Keratinocyte (primary cell): Measurements from ENCODE around the gene MAGI2. TPM values are rescaled to one million over a fixed set of nuclear protein-coding genes. Genes with fewer than 3 reads are reported as not detected.

Source experiments
- DNase-seq: peaks from one replicate; pipeline ENCODE4 v3.0.0-alpha.2; 2011; ENCODE audit warnings: low read depth, missing footprints, low spot score
- FAIRE-seq: peaks from 2 replicates; lab custom pipeline; 2011; peaks lifted over from hg19 to GRCh38; lab: Jason Lieb, UNC
- H2AFZ ChIP-seq: 2 replicates; pipeline ENCODE4 v1.6.0; 2012; ENCODE audit warnings: low read length, control low read depth, inconsistent platforms; ENCODE audit not compliant: control insufficient read depth
- H3K27ac ChIP-seq: 2 replicates; pipeline ENCODE4 v1.5.1; 2011; ENCODE audit warnings: low read length; ENCODE audit not compliant: control insufficient read depth, insufficient read depth
- H3K27me3 ChIP-seq: 3 replicates; pipeline ENCODE4 v1.6.0; 2011; ENCODE audit warnings: low read length; ENCODE audit not compliant: control insufficient read depth, insufficient read depth; ENCODE audit errors: extremely low read depth
- H3K36me3 ChIP-seq, 2 experiments: 2 replicates in 1 of 2; 3 replicates in 1 of 2; pipeline ENCODE4 v1.5.1; 2011; ENCODE audit warnings: low read length in 2 of 2, mild to moderate bottlenecking in 1 of 2; ENCODE audit not compliant: control insufficient read depth in 2 of 2, insufficient read depth in 2 of 2; ENCODE audit errors: extremely low read depth in 1 of 2
- H3K4me1 ChIP-seq: 3 replicates; pipeline ENCODE4 v1.5.1; 2011; ENCODE audit warnings: low read length; ENCODE audit not compliant: control insufficient read depth, insufficient read depth; ENCODE audit errors: extremely low read depth
- H3K4me2 ChIP-seq: 3 replicates; pipeline ENCODE4 v1.6.0; 2011; ENCODE audit warnings: low read depth, low read length; ENCODE audit not compliant: control insufficient read depth, insufficient read depth; ENCODE audit errors: extremely low read depth
- H3K4me3 ChIP-seq, 3 experiments: fragments of 200-600 bp in 1 of 3; sonication (generic) in 1 of 3; 2 replicates in 2 of 3; 3 replicates in 1 of 3; pipeline ENCODE4 v1.5.1; 2011 to 2016; ENCODE audit warnings: low read length in 3 of 3, mild to moderate bottlenecking in 3 of 3, control low read depth in 2 of 3, inconsistent platforms in 1 of 3, low read depth in 1 of 3, mixed read lengths in 1 of 3, mixed run types in 1 of 3, moderate library complexity in 1 of 3; ENCODE audit not compliant: control insufficient read depth in 2 of 3, insufficient read depth in 2 of 3; ENCODE audit errors: extremely low read depth in 1 of 3
- H3K79me2 ChIP-seq: 2 replicates; pipeline ENCODE4 v1.6.0; 2012; ENCODE audit warnings: low read length; ENCODE audit not compliant: control insufficient read depth, insufficient read depth
- H3K9ac ChIP-seq: 3 replicates; pipeline ENCODE4 v1.6.0; 2011; ENCODE audit warnings: low read length; ENCODE audit not compliant: control insufficient read depth, insufficient read depth; ENCODE audit errors: extremely low read depth
- H3K9me1 ChIP-seq: 3 replicates; pipeline ENCODE4 v1.6.0; 2011; ENCODE audit warnings: low read length; ENCODE audit not compliant: control insufficient read depth, insufficient read depth; ENCODE audit errors: extremely low read depth
- H3K9me3 ChIP-seq: 2 replicates; pipeline ENCODE4 v1.5.1; 2012; ENCODE audit warnings: low read depth, low read length; ENCODE audit not compliant: control insufficient read depth
- H4K20me1 ChIP-seq: 3 replicates; pipeline ENCODE4 v1.6.0; 2011; ENCODE audit warnings: low read length; ENCODE audit not compliant: control insufficient read depth, insufficient read depth; ENCODE audit errors: extremely low read depth
- EZH2 ChIP-seq: IDR thresholded peaks from one replicate; pipeline ENCODE4 v1.6.1; 2012; ENCODE audit warnings: inconsistent platforms, mild to moderate bottlenecking, low read length, moderate library complexity
- dilution Hi-C: fragments of 300-500 bp; cut with MboI; formaldehyde crosslinking; loops from one replicate; pipeline ENCODE4 v1.7.0; 2020; ENCODE audit warnings: low sequenced_read_pairs; ENCODE audit not compliant: extremely low pct_ligation_motif_present
- polyA plus RNA-seq, 5 experiments: library from polyadenylated mRNA; depleted of rRNA in 3 of 5; stranded (reverse) in 3 of 5; stranded (forward) in 1 of 5; unstranded in 1 of 5; fragments of >200 nt; gene quantifications; 1 replicate in 1 of 5; 2 replicates in 3 of 5; 3 replicates in 1 of 5; pipeline versions ENCODE4 v1.2.1 to v1.2.3, GENCODE V29; 2011 to 2012; ENCODE audit warnings: missing spikeins in 2 of 5, low read depth in 1 of 5, low replicate concordance in 1 of 5
- TF ChIP-seq, protein P1 (sequence below), 3 experiments: IDR thresholded peaks in 1 of 3; conservative IDR thresholded peaks in 1 of 3; optimal IDR thresholded peaks in 1 of 3; 2 replicates in 2 of 3; 3 replicates in 1 of 3; pipeline versions ENCODE3 to v1.5.1; 2011; ENCODE audit warnings: low read length in 3 of 3, mild to moderate bottlenecking in 3 of 3, moderate library complexity in 2 of 3, control low read depth in 1 of 3, inconsistent platforms in 1 of 3; ENCODE audit not compliant: insufficient read depth in 2 of 3; ENCODE audit errors: extremely low read depth in 1 of 3

Gene MAGI2
- polyA plus RNA-seq, 1 donor (not counting 4 experiments of a cell fraction or from before 2014, with no cell fraction given): 0.07 TPM

DNA sequence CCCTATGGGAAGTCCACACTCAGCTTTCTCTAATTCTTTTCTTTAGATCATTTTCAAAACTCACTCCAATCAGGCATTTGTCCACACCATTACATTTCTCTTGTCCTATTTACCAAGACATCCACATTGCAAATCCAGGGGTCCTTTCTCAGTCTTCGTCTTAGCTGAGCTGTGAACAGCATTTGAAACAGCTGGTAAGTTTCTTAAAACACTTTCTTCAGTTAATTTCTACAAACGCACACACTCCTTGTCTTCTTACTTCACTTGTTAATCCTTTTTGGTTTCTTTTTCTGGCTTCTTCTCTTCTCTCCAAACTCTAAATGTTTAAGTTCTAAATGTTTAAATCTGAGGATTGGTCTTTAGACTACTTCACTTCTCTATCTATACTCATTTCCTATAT is 885.6 kb downstream of the MAGI2 start:
- no peak for FAIRE-seq
- no peak for TF ChIP-seq EZH2
- TF ChIP-seq, protein P1, sequence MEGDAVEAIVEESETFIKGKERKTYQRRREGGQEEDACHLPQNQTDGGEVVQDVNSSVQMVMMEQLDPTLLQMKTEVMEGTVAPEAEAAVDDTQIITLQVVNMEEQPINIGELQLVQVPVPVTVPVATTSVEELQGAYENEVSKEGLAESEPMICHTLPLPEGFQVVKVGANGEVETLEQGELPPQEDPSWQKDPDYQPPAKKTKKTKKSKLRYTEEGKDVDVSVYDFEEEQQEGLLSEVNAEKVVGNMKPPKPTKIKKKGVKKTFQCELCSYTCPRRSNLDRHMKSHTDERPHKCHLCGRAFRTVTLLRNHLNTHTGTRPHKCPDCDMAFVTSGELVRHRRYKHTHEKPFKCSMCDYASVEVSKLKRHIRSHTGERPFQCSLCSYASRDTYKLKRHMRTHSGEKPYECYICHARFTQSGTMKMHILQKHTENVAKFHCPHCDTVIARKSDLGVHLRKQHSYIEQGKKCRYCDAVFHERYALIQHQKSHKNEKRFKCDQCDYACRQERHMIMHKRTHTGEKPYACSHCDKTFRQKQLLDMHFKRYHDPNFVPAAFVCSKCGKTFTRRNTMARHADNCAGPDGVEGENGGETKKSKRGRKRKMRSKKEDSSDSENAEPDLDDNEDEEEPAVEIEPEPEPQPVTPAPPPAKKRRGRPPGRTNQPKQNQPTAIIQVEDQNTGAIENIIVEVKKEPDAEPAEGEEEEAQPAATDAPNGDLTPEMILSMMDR (optimal IDR thresholded peaks at IDR 0.05 in 1 of 3, IDR thresholded peaks at IDR 0.05 in 1 of 3, conservative IDR thresholded peaks at IDR 0.05 in 1 of 3; ENCODE audit: extremely low read depth in 1 of 3, insufficient read depth in 2 of 3, low read length in 3 of 3): no peak
- H3K4me2 ChIP-seq: no peak overlapping the region
- H3K4me1 ChIP-seq: no peaks in the 10 kb centered on the region
- H3K9me1 ChIP-seq: no peaks in the 10 kb centered on the region
- no peak overlapping the region for H2AFZ ChIP-seq
- no peaks in the 10 kb centered on the region for H3K9me3 ChIP-seq
- no peaks in the 10 kb centered on the region for H3K79me2 ChIP-seq
- no peaks in the 10 kb centered on the region for H4K20me1 ChIP-seq
- H3K4me3 ChIP-seq: no peak overlapping the region
- no peak overlapping the region for H3K9ac ChIP-seq
- DNase-seq: no peak
- H3K36me3 ChIP-seq: no peaks in the 10 kb centered on the region
- H3K27ac ChIP-seq: no peak overlapping the region
- dilution Hi-C loops: no loop called here
- H3K27me3 ChIP-seq: no peaks in the 10 kb centered on the region

DNA sequence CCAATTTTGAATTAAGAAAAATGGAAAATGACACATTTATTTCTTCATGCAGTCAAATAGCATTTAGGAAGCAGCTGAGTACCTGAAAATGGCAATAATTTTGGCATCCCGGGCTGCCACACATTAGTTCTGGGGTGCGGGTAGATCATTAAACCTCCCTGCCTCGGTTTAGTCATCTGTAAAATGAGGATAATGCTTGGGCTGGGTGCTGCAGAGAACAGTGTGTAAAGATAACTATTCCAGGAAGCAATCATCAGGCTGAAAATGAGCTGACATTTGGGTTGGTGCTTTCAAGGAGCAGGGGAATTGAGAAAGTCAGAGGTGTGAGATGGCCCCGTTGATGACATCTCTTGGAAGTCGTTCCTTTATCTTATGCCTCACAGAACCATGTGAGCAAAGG is 887.7 kb downstream of the MAGI2 start:
- Histone ChIP-seq H3K9me3 (no peaks in the 10 kb centered on the region), H4K20me1 (no peaks in the 10 kb centered on the region), H3K27me3 (no peaks in the 10 kb centered on the region), H3K79me2 (no peaks in the 10 kb centered on the region), H3K4me2 (no peak overlapping the region), H3K4me1 (no peaks in the 10 kb centered on the region), H2AFZ (no peak overlapping the region), H3K9ac (no peak overlapping the region), H3K27ac (no peak overlapping the region), H3K4me3 (no peak overlapping the region), H3K36me3 (no peaks in the 10 kb centered on the region), H3K9me1 (no peaks in the 10 kb centered on the region)
- dilution Hi-C loops: no loop called here
- FAIRE-seq: no peak
- TF ChIP-seq, protein P1 (optimal IDR thresholded peaks at IDR 0.05 in 1 of 3, IDR thresholded peaks at IDR 0.05 in 1 of 3, conservative IDR thresholded peaks at IDR 0.05 in 1 of 3; ENCODE audit: extremely low read depth in 1 of 3, insufficient read depth in 2 of 3, low read length in 3 of 3): no peak
- no peak for TF ChIP-seq EZH2
- DNase-seq: no peak
